NCI-H2227 (cell line): ENCODE results near the gene ZMIZ1.

ENCODE experiments used
- DNase-seq: peaks from one replicate; lab custom pipeline; 2025; ENCODE audit not compliant: unreplicated experiment; lab: John Stamatoyannopoulos, UW

ZMIZ1 gene

DNA sequence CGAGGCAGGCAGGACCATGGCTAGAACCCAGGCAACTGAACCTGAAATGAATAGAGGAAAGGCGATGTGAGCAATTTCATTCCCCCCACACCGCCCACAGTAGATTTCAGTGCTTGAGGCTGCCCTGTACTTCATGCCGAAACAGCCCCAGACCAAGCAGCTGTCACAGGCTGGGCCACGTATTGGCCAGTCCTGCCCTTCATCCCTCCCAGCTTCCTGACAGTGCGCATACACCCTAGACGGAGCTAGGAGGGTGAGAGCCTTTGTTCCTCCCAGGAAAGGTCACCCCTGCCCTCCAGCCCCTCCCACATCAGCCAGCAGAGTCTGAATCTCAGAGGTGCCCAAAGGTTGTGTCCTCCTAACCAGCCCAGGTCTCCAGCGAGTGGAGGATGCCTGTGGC lies 98.8 kb downstream of the ZMIZ1 start:
- DNase-seq, result no peak

DNA sequence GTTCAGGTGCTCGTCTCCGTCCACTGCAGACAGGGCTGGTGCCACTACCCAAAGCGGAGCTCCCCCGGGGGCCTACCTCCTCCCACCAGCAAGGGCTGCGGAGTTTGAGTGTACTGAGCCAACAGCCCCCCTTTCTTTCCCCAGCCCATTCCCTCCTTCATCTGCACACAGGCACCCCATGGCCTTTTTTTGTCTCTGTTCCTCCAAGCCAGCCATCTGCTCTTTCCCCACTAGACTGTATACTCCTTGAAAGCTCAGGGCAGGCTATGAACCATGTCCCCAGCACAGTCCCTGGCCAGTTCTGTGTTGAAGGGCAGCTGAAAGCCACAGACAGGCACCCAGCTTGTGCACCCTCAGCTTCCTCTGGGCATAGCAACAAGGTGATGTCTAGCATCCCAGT lies 99.4 kb downstream of the ZMIZ1 start:
- DNase-seq, result no peak

DNA sequence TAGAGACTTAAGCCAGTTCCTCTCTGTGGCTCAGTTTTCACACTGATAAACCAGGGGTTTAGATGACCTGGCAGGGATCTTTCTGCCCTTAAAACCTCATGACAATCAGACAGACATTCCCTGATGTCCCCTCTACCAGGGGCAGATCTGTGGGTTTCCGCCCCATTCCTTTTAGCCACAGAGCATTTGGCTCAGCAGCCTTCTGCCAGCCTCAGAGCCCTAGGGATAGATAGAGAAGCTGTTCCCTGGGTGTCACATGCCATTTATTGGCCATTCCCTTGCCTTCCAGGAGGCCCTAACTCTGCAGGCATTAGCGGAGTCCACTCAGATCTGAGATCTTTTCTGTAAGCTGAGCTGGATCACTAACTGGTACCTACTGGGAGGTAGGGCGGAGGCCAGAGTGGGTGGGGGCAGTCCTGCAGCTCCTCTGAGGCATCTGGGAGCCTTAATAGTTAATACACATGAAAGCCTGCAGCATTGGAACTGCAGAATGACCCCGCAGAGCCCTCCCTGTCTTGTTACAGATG lies 101.5 kb downstream of the ZMIZ1 start:
- no peak for DNase-seq

DNA sequence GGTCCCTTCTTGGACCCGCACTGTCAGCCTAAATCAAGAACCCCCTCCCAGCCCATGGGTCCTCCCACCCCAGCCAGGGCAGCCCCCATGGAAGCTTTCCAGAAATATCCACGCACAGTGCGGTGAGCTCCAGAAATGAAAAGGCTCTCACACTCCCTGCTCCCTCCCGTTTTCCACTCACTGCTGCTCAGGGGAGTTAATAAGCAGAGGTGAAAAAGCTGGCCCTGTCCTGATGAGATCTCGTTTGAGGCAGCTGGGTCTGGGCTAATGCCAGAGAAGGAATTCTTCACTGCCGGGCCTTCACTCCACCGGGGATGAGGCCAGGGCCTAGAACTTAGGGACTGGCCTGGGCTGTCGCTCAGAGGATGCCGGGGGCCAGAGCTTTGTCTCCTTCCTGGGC lies 102.2 kb downstream of the ZMIZ1 start:
- no peak for DNase-seq

DNA sequence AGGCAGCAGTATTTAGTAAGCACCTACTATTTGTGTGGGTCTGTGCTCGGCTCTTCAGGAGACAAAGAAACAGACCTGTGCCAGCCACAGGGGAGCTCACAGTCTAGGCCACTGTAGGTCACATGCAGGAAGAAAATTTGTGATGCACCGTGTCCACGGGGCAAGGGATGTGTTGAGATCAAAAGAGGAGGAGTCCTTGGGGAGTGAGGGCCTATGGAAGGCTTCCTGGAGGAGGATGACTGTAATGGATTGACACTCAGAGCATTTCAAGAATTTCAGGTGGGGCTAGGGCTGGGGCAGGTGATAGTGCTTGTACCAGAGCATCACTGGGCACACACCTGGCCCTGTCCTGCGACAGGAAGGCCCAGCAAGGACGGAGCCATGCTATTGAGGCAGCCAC lies 102.7 kb downstream of the ZMIZ1 start:
- no peak for DNase-seq

DNA sequence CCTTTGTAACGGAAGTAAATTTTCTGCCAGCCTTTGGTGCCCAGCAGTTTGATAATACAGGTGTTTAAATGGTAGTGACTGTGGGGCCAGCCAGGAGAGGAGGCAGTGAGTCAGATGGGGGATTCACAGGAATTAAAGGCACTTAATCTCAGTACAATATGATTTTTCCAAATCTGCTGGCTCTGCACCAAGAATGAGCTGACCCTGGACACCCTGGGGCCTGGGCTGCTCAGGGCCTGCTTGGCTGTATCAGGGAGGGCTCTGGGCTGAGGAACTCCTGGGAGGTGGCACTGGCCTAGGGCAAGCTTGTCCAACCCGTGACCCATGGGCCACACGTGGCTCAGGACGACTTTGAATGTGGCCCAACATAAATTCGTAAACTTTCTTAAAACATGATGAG lies 104.1 kb downstream of the ZMIZ1 start:
- no peak for DNase-seq

DNA sequence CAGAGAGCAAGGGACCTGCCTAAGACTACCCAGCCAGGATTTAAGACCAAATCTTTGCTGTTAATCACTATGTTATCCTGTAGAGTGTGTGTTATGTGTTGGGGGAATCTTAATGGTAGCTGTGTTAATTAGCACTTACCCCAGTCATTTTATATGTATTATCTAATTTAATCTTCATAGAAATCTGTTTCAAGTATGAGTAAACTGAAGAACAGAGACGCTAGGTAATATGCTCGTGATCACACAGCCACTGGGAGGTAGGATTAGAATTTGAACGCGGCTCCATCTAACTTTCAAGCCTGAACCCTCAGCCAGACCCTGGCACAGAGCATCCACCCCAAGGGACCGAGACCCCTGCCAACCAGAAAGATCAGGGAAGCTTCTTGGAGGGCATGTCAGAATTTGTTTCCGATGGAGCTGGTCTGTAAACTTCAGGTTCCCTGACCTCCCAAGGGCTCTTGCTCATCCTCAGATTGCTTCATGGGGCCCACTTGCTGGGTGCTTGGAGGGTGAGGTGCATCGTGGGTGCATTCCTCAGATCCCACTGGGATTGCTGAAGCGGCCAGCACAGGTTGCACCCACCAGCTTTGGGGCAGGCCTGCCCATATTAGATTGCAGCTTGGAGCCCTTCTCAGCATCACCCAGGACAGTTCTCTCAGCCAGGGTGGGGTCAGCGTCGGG lies 105.0 kb downstream of the ZMIZ1 start:
- no peak for DNase-seq

DNA sequence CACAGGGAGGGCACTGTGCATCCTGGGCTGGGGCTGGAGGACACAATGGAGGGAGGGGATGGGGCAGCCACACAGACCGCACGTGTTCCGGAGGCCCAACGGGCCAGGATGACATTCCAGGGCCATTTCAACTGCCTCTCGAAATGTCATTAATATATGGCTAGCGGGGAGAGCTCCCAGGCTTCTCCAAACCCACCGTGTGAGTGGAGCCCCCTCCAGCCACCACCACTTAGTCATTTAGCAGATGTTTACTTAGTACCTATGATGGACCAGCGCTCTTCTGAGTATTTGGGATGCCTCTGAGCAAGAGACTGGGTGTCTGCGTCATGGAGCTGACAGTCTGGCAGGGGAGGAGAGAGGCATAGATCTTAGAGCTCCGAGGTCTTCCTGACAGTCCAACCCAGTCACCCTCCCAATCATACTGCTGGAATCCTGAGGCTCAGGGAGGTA lies 107.3 kb downstream of the ZMIZ1 start:
- no peak for DNase-seq

DNA sequence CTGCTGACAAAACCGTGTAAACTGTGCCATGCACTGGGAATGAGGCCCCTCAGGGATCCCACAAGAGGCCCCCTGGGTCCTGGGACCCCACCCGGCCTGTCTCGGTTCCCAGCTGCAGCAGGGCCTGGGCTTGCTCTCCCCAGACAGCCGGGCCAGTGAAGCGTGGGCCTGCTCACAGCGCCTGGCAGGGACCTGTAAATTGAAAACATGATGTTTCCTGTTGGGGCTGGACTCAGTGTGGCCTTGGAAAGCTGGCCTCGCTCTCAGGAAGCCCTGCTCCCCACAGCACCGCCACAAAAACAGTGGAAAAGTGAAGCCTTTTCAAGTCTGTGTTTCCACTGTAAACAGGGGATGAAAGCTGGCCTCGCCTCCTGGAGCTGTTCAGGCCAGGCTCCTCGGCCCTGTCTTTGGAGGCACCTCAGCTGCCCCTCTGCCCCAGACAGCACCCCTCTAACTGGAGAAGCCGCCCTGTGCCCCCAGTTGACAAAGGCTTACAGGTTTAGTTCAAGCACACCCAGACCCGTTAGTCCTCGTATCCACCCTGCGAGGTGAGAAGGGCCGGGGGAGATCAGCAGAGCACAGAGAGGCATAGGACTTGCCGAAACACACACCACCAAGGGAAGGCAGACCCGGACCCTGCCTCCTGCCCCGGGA lies 108.3 kb downstream of the ZMIZ1 start:
- DNase-seq, result no peak

DNA sequence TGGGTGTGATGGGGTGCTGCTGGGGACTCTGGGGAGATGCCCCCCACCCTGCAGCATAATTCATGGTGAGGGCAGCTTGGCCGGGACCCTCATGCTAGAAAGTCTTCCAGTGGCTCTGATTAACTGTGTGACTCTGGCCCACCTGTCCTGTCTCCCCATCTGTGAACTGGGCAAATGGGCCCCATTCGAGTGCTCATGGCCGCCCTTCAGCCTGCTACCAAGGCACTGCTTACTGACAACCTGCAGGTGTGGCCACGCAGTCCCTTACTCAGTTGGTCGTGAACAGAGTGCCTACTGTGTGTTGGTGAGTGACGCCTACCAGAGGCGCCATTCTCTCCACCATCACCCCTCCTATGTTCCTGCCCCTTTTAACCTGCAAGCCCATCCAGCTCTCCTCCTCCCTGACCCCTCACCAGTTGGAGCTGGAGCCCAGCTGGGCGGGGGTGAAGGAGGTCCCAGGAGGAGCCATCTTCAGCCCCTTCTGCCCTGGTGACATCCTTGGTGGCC lies 109.4 kb downstream of the ZMIZ1 start:
- DNase-seq, result no peak

DNA sequence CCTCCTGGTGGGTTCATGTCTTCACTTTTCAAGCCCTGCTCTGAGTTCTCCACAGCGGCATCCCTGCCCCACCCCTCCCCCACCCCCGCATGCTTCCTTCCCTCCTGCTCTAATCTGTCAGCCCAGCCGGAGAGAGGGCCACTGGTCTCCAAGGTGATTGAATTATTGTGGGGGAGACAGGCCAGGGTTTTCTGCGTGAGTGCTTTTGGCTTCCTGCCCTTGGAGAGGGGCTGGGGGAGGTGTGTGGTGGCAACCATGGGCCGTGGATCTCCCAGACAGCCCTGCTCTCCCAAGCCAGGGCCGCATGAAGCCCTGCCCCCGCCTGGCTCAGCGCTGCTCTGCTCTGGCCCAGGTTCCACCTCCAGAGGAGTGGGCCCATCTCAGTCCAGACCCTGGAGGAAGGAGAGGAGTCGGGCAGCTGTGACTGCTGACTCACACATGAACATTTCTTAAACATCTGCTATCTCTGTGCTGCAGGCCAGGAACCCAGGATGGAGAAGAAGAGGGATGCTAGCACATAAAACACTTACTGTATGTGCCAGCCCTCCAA lies 109.9 kb downstream of the ZMIZ1 start:
- DNase-seq, result peak; percentile 68

DNA sequence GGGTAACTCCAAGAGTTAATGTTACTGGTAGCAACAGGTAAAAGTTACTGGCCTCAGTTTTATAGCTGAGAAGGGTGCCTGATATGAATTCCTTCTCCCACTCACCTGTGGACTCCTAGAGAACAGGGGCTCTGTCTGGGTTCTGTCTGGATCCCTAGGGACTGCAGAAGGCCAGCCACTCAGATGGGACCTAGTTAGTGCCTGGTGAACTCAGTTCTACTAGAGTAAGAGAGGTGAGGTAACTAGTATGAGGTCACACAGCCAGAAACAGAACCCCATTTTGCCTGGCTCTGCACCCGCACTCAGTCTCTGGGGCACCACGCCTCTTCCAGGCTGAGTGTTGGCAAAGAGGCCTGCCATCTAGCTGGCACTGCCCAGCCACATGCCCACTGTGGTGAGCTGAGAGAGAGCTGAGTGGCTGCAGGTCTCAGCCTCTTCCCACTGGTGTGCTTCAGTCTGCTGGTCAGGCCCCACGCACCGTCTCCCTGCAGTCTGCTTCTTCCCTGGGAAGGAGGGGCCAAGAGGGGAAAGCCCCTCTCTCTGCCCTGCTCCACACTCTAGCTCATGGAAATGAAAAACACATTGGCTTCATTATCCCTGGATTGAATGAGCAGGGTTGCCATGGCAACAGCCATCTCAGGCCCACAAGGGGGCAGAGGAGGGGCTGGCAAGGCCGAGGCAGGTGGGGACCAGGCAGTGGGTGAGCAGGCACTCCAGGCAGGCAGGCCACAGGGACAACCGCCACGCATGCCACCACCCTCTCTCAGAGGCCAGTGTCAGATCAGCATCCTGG lies 110.6 kb downstream of the ZMIZ1 start:
- peak; percentile 90 for DNase-seq

DNA sequence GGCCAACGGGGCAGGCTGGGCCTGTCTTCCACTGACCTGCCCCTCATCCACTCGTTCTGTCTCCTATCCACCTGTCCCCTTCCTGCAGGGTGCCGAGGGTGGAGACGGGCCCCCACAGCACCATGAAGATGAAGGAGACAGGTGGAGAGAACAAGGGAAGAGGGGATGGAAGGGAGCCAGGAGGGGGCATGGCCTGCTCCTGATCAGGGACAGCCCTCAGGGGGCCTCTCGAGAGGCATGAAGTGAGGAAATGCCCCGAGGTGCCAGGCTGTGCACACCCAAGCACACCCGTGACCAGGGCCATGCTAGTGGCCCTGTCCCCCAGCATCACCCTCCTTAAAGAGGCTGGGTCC lies 111.2 kb downstream of the ZMIZ1 start:
- no peak for DNase-seq

DNA sequence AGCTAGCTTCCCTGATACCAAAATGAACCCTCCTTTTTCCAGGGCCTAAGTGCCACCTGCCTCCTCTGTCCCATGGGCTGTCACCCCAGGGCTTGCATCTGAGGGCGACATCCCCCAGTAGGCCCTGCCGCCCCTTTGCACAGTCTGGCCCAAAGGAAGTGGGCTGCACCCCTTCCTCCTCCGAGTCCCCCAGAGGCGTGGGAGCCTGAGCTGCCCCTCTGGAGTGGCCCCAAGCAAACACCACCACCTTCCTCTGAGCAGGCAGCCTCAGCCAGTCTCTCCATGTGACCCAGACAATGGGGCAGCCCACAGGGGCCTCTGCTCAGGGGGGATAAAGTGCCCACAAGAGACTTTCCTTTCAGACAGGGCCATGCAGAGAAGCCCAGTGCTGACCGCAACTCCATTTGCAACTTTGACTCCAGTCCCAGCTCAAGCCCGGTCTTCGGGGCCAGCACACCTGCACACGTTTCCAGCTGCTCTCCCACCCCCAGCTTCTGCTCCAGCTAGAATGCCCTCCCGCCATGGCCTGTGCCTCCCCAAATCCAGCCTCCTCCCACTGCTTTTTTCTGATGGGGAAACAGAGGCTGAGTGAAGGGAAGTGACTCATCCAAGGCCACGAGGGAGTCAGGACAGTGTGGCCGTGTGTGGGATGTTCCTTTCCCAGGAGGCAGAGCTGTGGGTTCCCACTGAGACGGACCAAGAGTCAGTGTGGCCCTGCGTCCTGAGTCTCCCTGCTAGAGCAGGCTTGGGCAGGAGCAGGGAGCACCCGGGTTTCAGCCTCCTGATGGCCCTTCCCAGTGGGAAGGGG lies 111.9 kb downstream of the ZMIZ1 start:
- no peak for DNase-seq

DNA sequence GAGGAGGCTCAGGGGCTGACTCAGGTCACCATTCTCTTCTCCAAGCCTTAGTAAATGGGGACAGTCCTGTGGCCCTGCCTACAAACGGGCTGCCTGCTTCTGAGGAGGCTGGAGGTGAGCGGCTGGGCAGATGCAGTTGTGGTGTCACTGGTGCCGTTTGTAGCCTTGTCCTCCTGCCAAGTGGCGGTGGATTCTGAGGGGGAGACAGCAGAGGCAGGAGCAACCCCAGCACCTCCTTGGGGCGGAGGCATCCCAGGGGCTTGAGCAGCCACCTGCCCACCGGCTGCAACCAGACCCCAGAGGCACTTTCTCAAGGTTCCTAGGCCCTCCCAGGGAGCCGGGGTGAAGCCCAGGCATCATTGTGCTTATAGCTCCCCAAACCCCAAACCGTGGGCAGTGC lies 112.5 kb downstream of the ZMIZ1 start:
- no peak for DNase-seq

DNA sequence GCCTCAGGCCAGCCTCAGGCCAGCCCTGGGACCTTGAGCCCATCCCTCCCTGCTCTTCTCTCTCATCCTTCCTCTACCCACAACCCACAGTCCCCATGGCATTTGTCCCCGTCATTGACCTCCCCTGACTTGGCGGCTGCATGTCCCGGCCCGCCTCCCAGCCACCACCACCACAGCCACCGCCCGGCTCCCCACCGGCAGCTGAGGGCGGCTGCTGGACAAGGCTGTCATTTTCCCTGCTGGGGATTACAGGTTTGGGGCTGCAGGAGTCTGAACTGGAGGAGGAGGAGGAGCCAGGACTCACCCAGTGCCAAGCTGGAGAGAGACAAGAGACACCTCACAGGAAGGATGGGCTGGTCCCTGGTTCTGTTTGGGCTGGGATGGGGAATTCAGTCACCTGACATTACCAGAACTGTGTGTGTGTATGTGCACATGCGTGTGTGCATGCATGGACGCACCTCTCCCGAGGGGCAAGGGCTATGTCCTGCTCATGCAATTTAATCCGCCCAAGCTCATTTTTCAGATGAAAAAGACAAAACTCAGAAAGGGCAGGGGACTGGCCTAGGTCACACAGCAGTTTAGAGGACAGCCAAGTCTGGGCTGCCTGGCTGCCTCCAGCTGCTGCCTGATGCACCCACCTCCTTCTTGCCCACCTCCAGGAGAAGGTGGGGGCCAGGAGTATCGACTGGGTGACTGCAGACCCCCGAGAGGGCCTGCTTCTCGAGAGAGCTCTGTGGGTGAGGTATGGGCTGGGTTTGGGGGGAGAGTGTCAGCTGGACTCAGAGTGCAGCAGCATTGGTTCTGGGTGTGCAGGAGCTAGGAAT lies 113.1 kb downstream of the ZMIZ1 start:
- DNase-seq, result peak; percentile 83

DNA sequence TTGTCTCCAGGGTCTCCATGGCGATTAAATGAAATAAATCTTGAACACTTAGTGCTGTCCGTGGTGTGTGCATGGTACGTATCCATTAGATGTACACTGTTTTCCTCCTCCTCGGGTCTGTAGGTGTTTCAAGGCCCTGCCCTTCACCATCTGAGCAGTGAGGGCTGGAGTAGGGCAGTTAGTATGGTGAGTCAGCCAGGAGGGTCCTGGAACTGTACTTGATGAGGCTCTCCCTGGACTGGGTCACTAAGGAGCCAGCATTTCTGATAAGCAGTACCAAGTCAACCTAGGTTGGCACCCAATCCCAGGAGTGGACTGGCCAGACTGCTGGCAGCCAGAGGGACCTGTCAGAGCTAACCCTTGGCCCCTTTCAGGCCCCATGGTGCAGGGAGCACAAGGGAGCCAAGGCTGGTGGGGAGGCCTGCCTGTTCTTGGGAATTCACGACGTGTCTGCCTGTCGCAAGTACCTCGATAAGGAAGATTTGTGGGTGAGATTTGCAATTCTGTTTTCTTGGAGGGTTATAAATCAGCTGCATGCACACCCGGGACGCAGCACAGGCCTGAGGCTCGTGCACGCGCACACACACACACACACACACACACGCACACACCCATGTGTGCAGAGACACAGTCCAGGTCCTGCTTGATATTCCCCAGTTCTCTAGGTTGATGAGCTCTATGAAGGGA lies 114.2 kb downstream of the ZMIZ1 start:
- DNase-seq, result peak; percentile 18

DNA sequence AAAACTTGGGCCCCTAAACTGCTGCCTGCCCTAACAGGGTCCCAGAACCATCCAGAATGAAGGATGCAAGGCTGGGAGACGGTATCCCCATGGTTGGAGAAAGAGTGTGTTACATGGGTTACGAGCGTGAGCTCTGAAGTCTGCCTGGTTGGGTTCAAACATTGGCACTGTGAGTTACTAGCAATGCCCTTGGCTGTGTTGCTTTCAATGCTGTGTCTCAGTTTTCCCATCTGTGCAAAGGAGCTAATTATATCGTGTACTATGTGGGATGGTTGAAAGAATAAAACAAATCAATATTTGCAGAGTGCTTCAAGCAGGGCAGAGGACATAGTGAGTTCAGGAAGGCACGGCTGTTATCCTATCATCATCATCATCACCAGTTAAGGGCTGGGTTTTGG lies 114.7 kb downstream of the ZMIZ1 start:
- DNase-seq, result no peak

DNA sequence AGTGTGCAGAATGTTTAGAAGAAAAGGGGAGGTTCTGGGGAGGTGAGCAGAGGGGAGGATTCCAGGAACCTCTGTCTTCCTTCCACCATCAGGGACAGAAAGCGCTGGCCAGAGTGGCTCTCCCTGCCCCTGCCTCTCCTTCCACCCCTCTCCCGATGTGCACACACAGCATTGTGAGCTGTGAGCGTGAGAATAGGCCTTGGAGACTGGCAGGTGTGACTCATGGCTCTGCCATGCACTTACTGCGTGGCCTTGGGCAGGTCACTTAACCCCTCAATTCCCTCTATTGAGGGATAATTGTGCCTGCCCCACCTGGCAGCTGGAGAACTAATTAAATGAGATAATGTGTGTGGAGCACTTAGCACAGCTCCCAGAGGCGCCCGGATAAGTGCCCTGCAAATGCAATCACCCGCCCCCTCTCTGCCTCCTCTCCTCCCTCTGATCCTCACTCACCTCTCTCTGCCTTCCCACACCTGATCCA lies 115.4 kb downstream of the ZMIZ1 start:
- DNase-seq, result peak; percentile 83
